Neutrophil (primary cell): ENCODE results near the gene RAD17.
A peak's percentile ranks its signal among the peaks of the same experiment; 100 is the strongest.
"Not testable (repeated sequence)": the region's sequence is repeated elsewhere in the genome, so short reads cannot be mapped to it uniquely, and the experiment has no call there.

ENCODE experiments used
- H3K27ac ChIP-seq: fragments of 200-600 bp; sonication (generic); 2 replicates; pipeline ENCODE4 v1.5.1; 2016; ENCODE audit warnings: mild to moderate bottlenecking, moderate library complexity
- H3K27me3 ChIP-seq: fragments of 200-600 bp; sonication (generic); 2 replicates; pipeline ENCODE4 v1.6.0; 2016; ENCODE audit warnings: mild to moderate bottlenecking
- H3K36me3 ChIP-seq: fragments of 200-600 bp; sonication (generic); 2 replicates; pipeline ENCODE4 v1.5.1; 2017
- H3K4me1 ChIP-seq, 2 experiments: fragments of 200-600 bp in 1 of 2; sonication (generic) in 1 of 2; 1 replicate in 1 of 2; 2 replicates in 1 of 2; pipeline versions ENCODE4 v1.5.1 to v1.6.1; 2013 to 2016; ENCODE audit warnings: low read depth in 1 of 2, low read length in 1 of 2, mild to moderate bottlenecking in 1 of 2, moderate library complexity in 1 of 2; ENCODE audit not compliant: control insufficient read depth in 1 of 2, insufficient read depth in 1 of 2
- H3K4me3 ChIP-seq, 2 experiments: fragments of 200-600 bp in 1 of 2; sonication (generic) in 1 of 2; 1 replicate in 1 of 2; 2 replicates in 1 of 2; pipeline ENCODE4 v1.5.1; 2013 to 2016; ENCODE audit warnings: low read depth in 1 of 2, low read length in 1 of 2, mild to moderate bottlenecking in 1 of 2, moderate library complexity in 1 of 2
- H3K9me3 ChIP-seq: fragments of 200-600 bp; sonication (generic); 2 replicates; pipeline ENCODE4 v1.5.1; 2016
- TF ChIP-seq, protein P1 (sequence below): fragments of 200-600 bp; sonication (generic); IDR thresholded peaks from 2 replicates; pipeline ENCODE4 v1.5.1; 2016; ENCODE audit warnings: antibody characterized with exemption

Gene RAD17

DNA sequence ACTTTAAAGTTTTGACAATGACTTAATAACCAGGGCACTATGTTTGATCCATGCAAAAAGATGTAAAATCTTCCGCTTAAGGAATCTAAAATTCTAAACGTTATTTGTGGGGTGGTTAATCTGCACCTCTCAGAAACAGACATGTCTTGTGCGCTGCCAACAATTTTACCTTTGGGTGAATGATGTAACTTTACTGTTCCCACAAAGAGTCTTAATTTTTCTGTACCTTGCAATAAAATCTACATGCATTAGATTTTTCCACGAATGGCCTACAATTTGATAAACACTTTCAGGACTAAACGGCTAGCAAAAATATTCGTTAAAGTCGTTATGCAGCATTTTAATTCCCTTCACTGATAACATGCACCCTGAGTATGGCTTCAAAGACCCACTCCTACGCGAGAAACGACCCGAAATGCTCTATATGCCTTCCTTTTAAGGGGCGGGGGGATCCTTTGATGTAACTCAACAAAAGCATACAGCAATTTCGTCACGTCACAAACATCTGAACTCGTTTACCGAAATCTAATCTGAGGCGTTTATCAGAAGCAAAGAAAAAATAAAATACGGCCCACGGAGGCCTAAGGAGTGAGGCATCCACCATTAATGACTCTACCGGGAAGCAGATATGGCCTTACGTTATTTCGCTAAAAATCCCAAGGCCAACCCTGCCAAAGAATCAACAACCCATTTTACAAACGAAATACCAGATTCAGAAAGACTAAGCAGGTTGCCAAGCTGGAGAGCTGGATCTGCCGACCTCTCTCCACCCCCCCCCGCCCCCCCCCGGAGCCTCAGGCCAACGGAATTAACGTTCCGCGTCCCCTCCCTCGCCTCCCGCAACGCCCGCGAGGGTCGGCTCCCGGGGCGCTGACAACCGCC, 919 bp upstream of the RAD17 start:
- Histone ChIP-seq H3K27me3 (no peaks in the 10 kb centered on the region), H3K4me3 (peak overlapping the region; percentile 86 to 98), H3K4me1 (peaks cover 23 to 24% of the 10 kb centered on the region in 2 experiments), H3K36me3 (peaks cover 19% of the 10 kb centered on the region), H3K9me3 (no peaks in the 10 kb centered on the region), H3K27ac (peak overlapping the region; percentile 99)
- TF ChIP-seq, protein P1, sequence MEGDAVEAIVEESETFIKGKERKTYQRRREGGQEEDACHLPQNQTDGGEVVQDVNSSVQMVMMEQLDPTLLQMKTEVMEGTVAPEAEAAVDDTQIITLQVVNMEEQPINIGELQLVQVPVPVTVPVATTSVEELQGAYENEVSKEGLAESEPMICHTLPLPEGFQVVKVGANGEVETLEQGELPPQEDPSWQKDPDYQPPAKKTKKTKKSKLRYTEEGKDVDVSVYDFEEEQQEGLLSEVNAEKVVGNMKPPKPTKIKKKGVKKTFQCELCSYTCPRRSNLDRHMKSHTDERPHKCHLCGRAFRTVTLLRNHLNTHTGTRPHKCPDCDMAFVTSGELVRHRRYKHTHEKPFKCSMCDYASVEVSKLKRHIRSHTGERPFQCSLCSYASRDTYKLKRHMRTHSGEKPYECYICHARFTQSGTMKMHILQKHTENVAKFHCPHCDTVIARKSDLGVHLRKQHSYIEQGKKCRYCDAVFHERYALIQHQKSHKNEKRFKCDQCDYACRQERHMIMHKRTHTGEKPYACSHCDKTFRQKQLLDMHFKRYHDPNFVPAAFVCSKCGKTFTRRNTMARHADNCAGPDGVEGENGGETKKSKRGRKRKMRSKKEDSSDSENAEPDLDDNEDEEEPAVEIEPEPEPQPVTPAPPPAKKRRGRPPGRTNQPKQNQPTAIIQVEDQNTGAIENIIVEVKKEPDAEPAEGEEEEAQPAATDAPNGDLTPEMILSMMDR, result no peak

DNA sequence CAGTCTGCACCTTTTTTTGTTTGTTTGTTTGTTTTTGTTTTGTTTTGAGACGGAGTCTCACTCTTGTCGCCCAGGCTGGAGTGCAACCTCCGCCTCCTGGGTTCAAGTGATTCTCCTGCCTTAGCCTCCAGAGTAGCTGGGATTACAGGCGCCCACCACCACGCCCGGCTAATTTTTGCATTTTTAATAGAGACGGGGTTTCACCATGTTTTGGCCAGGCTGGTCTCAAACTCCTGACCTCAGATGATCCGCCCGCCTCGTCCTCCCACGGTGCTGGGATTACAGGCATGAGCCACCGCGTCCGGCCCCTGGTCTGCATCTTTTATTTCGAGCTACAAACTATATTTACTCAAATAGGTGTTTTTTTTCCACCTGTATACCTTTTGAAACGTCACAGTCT, 717 bp downstream of the RAD17 start:
- not testable (repeated sequence) for H3K27me3 ChIP-seq, H3K9me3 ChIP-seq
- Histone ChIP-seq H3K27ac (peak overlapping the region; percentile 99), H3K4me1 (peaks cover 23 to 24% of the 10 kb centered on the region in 2 experiments), H3K4me3 (peak overlapping the region; percentile 86 to 98), H3K36me3 (peaks cover 14% of the 10 kb centered on the region)

DNA sequence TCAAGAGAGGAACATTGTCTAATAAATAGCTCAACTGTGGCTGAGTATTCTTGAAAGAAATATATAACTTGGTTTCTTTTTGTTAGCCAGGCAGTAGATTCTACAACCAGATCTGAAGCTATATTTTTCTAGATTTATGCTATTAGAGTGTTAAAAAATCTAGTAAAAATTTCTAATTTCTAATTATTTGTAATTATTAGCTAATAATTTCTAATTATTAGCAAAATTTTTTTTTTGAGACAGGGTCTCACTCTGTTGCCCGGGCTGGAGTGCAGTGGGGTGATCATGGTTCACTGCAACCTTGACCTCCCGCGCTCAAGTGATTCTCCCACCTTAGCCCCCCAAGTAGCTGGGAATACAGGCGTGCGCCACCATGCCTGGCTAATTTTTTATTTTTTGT, 2.8 kb downstream of the RAD17 start:
- Histone ChIP-seq H3K4me3 (no peak overlapping the region), H3K9me3 (no peaks in the 10 kb centered on the region), H3K27me3 (no peaks in the 10 kb centered on the region), H3K4me1 (peaks cover 23 to 24% of the 10 kb centered on the region in 2 experiments), H3K36me3 (peaks cover 6% of the 10 kb centered on the region), H3K27ac (no peak overlapping the region)
- TF ChIP-seq, protein P1, result no peak

DNA sequence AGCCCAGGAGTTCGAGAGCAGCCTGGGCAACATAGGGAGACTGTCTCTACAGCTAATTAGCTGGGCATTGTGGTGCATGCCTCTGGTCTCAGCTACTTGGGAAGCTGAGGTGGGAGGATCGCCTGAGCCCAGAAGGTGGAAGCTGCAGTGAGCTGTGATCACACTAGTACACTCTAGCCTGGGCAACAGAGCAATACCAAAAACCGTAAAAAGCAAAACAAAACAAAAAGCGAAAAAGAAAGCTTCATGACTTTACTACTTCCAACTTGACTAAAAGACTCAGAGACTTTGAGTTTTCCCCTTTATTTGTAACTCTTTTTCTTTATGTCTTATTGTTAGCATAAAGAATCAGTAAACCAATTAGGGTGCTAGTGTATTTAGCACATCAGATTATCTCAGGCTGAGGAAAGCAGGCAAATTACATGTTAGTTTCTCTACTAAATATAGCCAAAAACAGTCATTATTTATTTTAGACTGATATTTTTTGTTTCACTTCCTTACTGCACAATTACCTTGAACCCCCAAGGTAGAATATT, 5.4 kb downstream of the RAD17 start:
- peaks cover 10 to 11% of the 10 kb centered on the region in 2 experiments for H3K4me1 ChIP-seq
- H3K27me3 ChIP-seq, result no peaks in the 10 kb centered on the region
- no peak overlapping the region for H3K4me3 ChIP-seq
- no peak overlapping the region for H3K27ac ChIP-seq
- no peaks in the 10 kb centered on the region for H3K9me3 ChIP-seq
- TF ChIP-seq, protein P1, result no peak
- H3K36me3 ChIP-seq, result peaks cover 9% of the 10 kb centered on the region

DNA sequence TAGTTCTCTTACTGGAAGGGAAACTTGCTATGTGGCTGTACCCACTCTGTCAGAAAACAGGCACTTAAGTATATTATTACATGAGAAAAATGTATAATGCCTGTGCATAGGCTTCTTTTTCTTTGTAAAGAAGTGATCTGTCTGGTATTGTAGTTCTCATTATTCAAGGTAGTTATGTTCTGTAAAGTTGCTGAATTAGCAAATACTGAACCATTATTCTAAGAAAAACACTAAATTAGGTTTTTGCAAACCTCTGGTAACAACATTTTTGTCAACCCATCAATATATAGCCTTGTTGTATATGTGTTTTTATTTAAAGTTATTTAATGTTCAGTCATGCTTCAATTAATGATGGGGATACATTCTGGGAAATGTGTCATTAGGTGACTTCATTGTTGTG, 8.8 kb downstream of the RAD17 start:
- TF ChIP-seq, protein P1, result no peak

More for the DNA sequence above, 8.8 kb downstream of the RAD17 start:
- Histone ChIP-seq H3K27me3 (no peaks in the 10 kb centered on the region), H3K4me1 (no peaks in the 10 kb centered on the region), H3K4me3 (no peak overlapping the region), H3K36me3 (peaks cover 30% of the 10 kb centered on the region), H3K27ac (no peak overlapping the region), H3K9me3 (no peaks in the 10 kb centered on the region)
